ENCODE results near the gene MYOC. TPM values are rescaled to one million over a fixed set of nuclear protein-coding genes. Genes with fewer than 3 reads are reported as not detected.

Gene MYOC
- total RNA-seq, 1 experiment from 2014 or later, result not detected

- POLR2A ChIA-PET, result interaction anchor here (1.4 kb wide), 1 partner anchor 138 kb away, joined by 4 read pairs; no protein-coding TSS in a partner anchor
- RAD21 ChIA-PET (ENCODE audit: low non-redundant PET in 1 of 2, low total read pairs in 2 of 2, uncharacterized antibody in 2 of 2, unreplicated experiment in 2 of 2), result interaction anchor here (1.0 to 2.0 kb wide), 4 partner anchors 70 to 338 kb away, joined by 3 to 10 read pairs (median 6); partner anchors contain the start of gene VAMP4 (in 1 of the 2)
- no TSS peak for BruUV-seq (replicated peaks)
Observed at GRCh38 chr1:171645553-171646248, 6.8 kb downstream of the MYOC start.

More at GRCh38 chr1:171645553-171646248, 6.8 kb downstream of the MYOC start:
- H2AFZ ChIP-seq (ENCODE audit: low read depth, low read length, poor library complexity, severe bottlenecking), result peak overlapping the region; percentile 63
- H4K20me1 ChIP-seq (ENCODE audit: insufficient read depth), result no peaks in the 10 kb centered on the region
- no peak overlapping the region for H3K27ac ChIP-seq (ENCODE audit: low read depth, low read length)
- CTCF ChIA-PET, result interaction anchor here (0.9 to 3.0 kb wide), 14 partner anchors 9 to 357 kb away, joined by 3 to 26 read pairs (median 6); partner anchors contain the start of genes METTL13, MYOCOS and PRRC2C
- peaks cover 0 to 9% of the 10 kb centered on the region in 2 experiments; a peak in 2 of 4 replicates for H3K4me1 ChIP-seq (ENCODE audit: control insufficient read depth in 1 of 2, insufficient read depth in 2 of 2, low read length in 2 of 2)
- no peak overlapping the region for H3K9ac ChIP-seq (ENCODE audit: low read length)
- H3K36me3 ChIP-seq (ENCODE audit: control insufficient read depth in 1 of 2, insufficient read depth in 2 of 2, low read length in 2 of 2), result no peaks in the 10 kb centered on the region
- H3K4me3 ChIP-seq (replicated peaks in 1 of 2; ENCODE audit: low read depth in 1 of 2, low read length in 2 of 2), result no peak overlapping the region
- no peaks in the 10 kb centered on the region for H3K9me2 ChIP-seq (ENCODE audit: insufficient read depth)
- no peaks in the 10 kb centered on the region for H3K79me2 ChIP-seq (ENCODE audit: insufficient read depth, low read length)
- no peak for DNase-seq (ENCODE audit: low read depth, low spot score)
- intact Hi-C loops (cut with micrococcal nuclease), result loop anchor here (1.0 to 5.0 kb wide), 6 partner anchors 71 to 797 kb away; partner anchors contain the start of gene METTL13
- H3K9me3 ChIP-seq (ENCODE audit: control insufficient read depth in 1 of 2, insufficient read depth in 1 of 2, low read depth in 1 of 2, low read length in 2 of 2), result no peaks in the 10 kb centered on the region
- H3K4me2 ChIP-seq (ENCODE audit: low read length), result peak overlapping the region; percentile 56
- no peak for TF ChIP-seq SRF (IDR thresholded peaks at IDR 0.05; ENCODE audit: low read depth)
- no peak for TF ChIP-seq MAX (IDR thresholded peaks at IDR 0.05)
- TF ChIP-seq ZBTB33 (IDR thresholded peaks at IDR 0.05; ENCODE audit: extremely low read depth, insufficient replicate concordance, low read length), result no peak
- TF ChIP-seq RAD21 (IDR thresholded peaks at IDR 0.05; ENCODE audit: low read depth), result no peak
- no peak for TF ChIP-seq EGR1 (IDR thresholded peaks at IDR 0.05; ENCODE audit: low read depth)
- TF ChIP-seq POLR2AphosphoS5 (IDR thresholded peaks at IDR 0.05; ENCODE audit: low read depth, low read length), result no peak
- no peak for TF ChIP-seq REST (IDR thresholded peaks at IDR 0.05; ENCODE audit: low read depth)
- TF ChIP-seq JUND (IDR thresholded peaks at IDR 0.05), result no peak
- TF ChIP-seq POLR2A (IDR thresholded peaks at IDR 0.05; ENCODE audit: borderline replicate concordance, extremely low read depth, insufficient read depth, insufficient read length), result no peak
- TF ChIP-seq SIN3A (IDR thresholded peaks at IDR 0.05; ENCODE audit: low read depth), result no peak
- TF ChIP-seq YY1 (IDR thresholded peaks at IDR 0.05; ENCODE audit: extremely low read depth, insufficient replicate concordance, low read depth, low read length), result no peak
- TF ChIP-seq EZH2phosphoT487 (IDR thresholded peaks at IDR 0.05; ENCODE audit: borderline replicate concordance), result no peak
- no peak for TF ChIP-seq TCF7L2 (IDR thresholded peaks at IDR 0.05; ENCODE audit: borderline replicate concordance, extremely low read depth, insufficient read depth, insufficient read length)
- 0 out of 2 replicates have a peak, but pooled peaks have one; percentile 3 for ATAC-seq
- H3K27me3 ChIP-seq (ENCODE audit: insufficient read depth, low read length), result no peaks in the 10 kb centered on the region
